Epithelial cell of proximal tubule (primary cell): ENCODE measurements around the gene MLKL. TPM values are rescaled to one million over a fixed set of nuclear protein-coding genes. Genes with fewer than 3 reads are reported as not detected.

ENCODE experiments used
- DNase-seq: peaks from one replicate; pipeline ENCODE4 v3.0.0-alpha.2; 2011; ENCODE audit warnings: low read depth
- H3K4me3 ChIP-seq: 2 replicates; pipeline ENCODE4 v1.5.1; 2011; ENCODE audit warnings: low read depth, mild to moderate bottlenecking, low read length
- CTCF ChIP-seq: conservative IDR thresholded peaks from 2 replicates; pipeline ENCODE4 v1.5.1; 2012; ENCODE audit warnings: low read depth, mild to moderate bottlenecking, low read length
- total RNA-seq: library from RNA; depleted of rRNA; stranded (reverse); fragments of >200 nt; gene quantifications from 2 replicates; pipeline ENCODE4 v1.2.3, GENCODE V29; 2015

MLKL gene
- 16.9 and 19.6 TPM in 2 replicates for total RNA-seq

- no peak for DNase-seq
- TF ChIP-seq CTCF = peak; percentile 7
- peak within 1 kb of the TSS; percentile 93 for H3K4me3 ChIP-seq
These were observed at the start of gene MLKL for GRCh38 chr16:74700438-74701225. TSS of gene MLKL (minus strand) at chr16:74700862. CDS start at chr16:74695757, 5,105 bp downstream.

- H3K4me3 ChIP-seq = no peak overlapping the region
- DNase-seq = no peak
- no peak for TF ChIP-seq CTCF
These were observed 48.8 kb upstream of the MLKL start for GRCh38 chr16:74749291-74750055.

- no peak for TF ChIP-seq CTCF
- H3K4me3 ChIP-seq = no peak overlapping the region
- DNase-seq = no peak
These were observed 48.0 kb upstream of the MLKL start for GRCh38 chr16:74748616-74749026.

- DNase-seq = no peak
These were observed 47.3 kb upstream of the MLKL start for GRCh38 chr16:74747716-74748615.

GRCh38 chr16:74745926-74746325 lies 45.3 kb upstream of the MLKL start:
- TF ChIP-seq CTCF = no peak
- DNase-seq = no peak
- H3K4me3 ChIP-seq = no peak overlapping the region

More at GRCh38 chr16:74747716-74748615, 47.3 kb upstream of the MLKL start:
- no peak for TF ChIP-seq CTCF
- H3K4me3 ChIP-seq = no peak overlapping the region

GRCh38 chr16:74745109-74745615 lies 44.5 kb upstream of the MLKL start:
- TF ChIP-seq CTCF = no peak

More at GRCh38 chr16:74745109-74745615, 44.5 kb upstream of the MLKL start:
- DNase-seq = no peak
- no peak overlapping the region for H3K4me3 ChIP-seq
